ENCODE measurements around the gene SLC1A2. TPM values are rescaled to one million over a fixed set of nuclear protein-coding genes. Genes with fewer than 3 reads are reported as not detected.

SLC1A2 gene
- total RNA-seq, 2 donors from 2014 or later: 0.10 to 0.13 TPM

- TF ChIP-seq CTCF (IDR thresholded peaks at IDR 0.05): no peak
- Histone ChIP-seq H3K27me3 (no peaks in the 10 kb centered on the region), H3K36me3 (no peaks in the 10 kb centered on the region), H3K4me1 (no peaks in the 10 kb centered on the region), H3K9ac (ENCODE audit: low read depth in 2 of 2, low read length in 2 of 2) (no peak overlapping the region), H3K9me3 (no peaks in the 10 kb centered on the region), H3K27ac (no peak overlapping the region), H3K4me3 (no peak overlapping the region)
- intact Hi-C loops (cut with DNase I): no loop called here
- no peak for DNase-seq
These were observed 82.0 kb downstream of the SLC1A2 start for GRCh38 chr11:35337136-35337913.

DNA sequence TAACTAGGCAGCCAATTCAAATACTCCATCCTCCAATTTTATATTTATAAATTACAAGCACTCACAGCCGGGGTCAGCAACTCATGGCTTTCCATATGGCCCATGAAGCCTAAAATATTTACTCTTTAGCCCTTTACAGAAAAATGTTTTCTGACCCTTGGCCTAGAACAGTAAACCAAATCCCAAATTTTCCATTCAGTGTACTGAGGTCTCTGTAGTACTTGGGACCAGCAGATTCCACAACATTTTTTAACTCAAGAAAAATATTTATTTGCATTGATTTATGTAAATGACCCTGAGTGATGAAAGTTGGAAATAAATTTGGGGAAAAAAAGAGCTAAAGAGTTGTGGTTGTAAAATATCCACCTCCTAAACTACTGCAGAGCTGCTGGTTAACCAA, 82.6 kb downstream of the SLC1A2 start:
- Histone ChIP-seq H3K4me1 (no peaks in the 10 kb centered on the region), H3K27me3 (no peaks in the 10 kb centered on the region), H3K9ac (ENCODE audit: low read depth in 2 of 2, low read length in 2 of 2) (no peak overlapping the region), H3K36me3 (no peaks in the 10 kb centered on the region), H3K27ac (no peak overlapping the region), H3K4me3 (no peak overlapping the region), H3K9me3 (no peaks in the 10 kb centered on the region)
- TF ChIP-seq CTCF (IDR thresholded peaks at IDR 0.05): no peak
- intact Hi-C loops (cut with DNase I): no loop called here
- DNase-seq: no peak

GRCh38 chr11:35335226-35335625, 84.1 kb downstream of the SLC1A2 start:
- Histone ChIP-seq H3K36me3 (no peaks in the 10 kb centered on the region), H3K9ac (ENCODE audit: low read depth in 2 of 2, low read length in 2 of 2) (no peak overlapping the region), H3K27me3 (no peaks in the 10 kb centered on the region), H3K9me3 (no peaks in the 10 kb centered on the region), H3K27ac (no peak overlapping the region), H3K4me3 (no peak overlapping the region), H3K4me1 (no peaks in the 10 kb centered on the region)
- no peak for DNase-seq
- no peak for TF ChIP-seq CTCF (IDR thresholded peaks at IDR 0.05)
- intact Hi-C loops (cut with DNase I): no loop called here

DNA sequence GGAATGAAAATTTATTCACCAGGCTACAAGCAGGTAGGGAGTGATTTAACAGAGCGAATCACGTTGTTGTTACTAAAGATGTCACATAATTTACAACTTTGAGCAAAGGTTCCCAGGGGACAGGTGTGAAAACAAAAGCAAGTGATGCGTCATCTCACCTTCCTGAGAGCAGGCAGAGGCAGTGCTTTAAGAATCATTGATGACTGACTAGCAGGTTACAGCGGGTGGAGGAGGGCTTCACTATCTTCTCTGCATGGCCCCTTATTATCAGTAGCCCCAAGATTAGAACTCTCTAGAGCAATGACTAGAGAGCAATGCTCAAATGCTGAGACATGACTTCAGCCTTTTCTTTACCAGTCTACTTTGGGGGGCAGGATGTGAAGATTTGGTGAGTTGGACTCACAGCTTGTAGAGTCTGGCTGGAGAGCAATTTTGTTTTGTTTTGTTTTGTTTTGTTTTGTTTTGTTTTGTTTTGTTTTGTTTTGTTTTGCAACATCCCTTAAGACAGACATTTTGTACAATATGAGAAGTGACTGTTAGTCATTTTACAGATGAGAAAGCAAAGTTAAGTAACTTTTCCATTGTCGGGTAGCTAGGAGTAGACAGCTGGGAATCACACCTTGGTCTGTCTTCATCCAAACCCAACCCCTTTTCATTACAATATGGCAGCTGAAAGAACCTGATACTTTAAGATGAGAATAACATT, 84.8 kb downstream of the SLC1A2 start:
- H3K9ac ChIP-seq (ENCODE audit: low read depth in 2 of 2, low read length in 2 of 2): no peak overlapping the region
- H3K36me3 ChIP-seq: no peaks in the 10 kb centered on the region
- H3K4me3 ChIP-seq: no peak overlapping the region
- no peaks in the 10 kb centered on the region for H3K9me3 ChIP-seq
- no peak for TF ChIP-seq CTCF (IDR thresholded peaks at IDR 0.05)
- no peaks in the 10 kb centered on the region for H3K27me3 ChIP-seq
- intact Hi-C loops (cut with DNase I): no loop called here
- no peaks in the 10 kb centered on the region for H3K4me1 ChIP-seq
- DNase-seq: no peak
- H3K27ac ChIP-seq: no peak overlapping the region

GRCh38 chr11:35332524-35332923, 86.8 kb downstream of the SLC1A2 start:
- DNase-seq: no peak
- intact Hi-C loops (cut with DNase I): no loop called here
- no peak overlapping the region for H3K4me3 ChIP-seq

More at GRCh38 chr11:35332524-35332923, 86.8 kb downstream of the SLC1A2 start:
- no peaks in the 10 kb centered on the region for H3K27me3 ChIP-seq
- TF ChIP-seq CTCF (IDR thresholded peaks at IDR 0.05): no peak
- no peaks in the 10 kb centered on the region for H3K9me3 ChIP-seq
- no peak overlapping the region for H3K9ac ChIP-seq (ENCODE audit: low read depth in 2 of 2, low read length in 2 of 2)
- H3K27ac ChIP-seq: no peak overlapping the region
- H3K4me1 ChIP-seq: no peaks in the 10 kb centered on the region
- no peaks in the 10 kb centered on the region for H3K36me3 ChIP-seq
